Lower lobe of right lung (tissue), 2 donors: ENCODE results near the gene PCNT. TPM values are rescaled to one million over a fixed set of nuclear protein-coding genes. Genes with fewer than 3 reads are reported as not detected.

Experiments
- ATAC-seq, 2 donors: fragments of 200-7000 bp; cut with Tn5 transposase; one replicate each; pipeline ENCODE4 v1.9.1; 2020 to 2022; ENCODE audit warnings: mild to moderate bottlenecking in 2 of 2, moderate library complexity in 2 of 2
- DNase-seq: peaks from one replicate; pipeline ENCODE4 v3.0.0-alpha.2; 2020
- H3K27ac ChIP-seq: fragments of 200-600 bp; one replicate; pipeline ENCODE4 v1.8.0; 2022
- H3K27me3 ChIP-seq: fragments of 200-600 bp; one replicate; pipeline ENCODE4 v1.8.0; 2022; ENCODE audit warnings: low read depth
- H3K36me3 ChIP-seq: fragments of 200-600 bp; one replicate; pipeline ENCODE4 v1.8.0; 2022; ENCODE audit warnings: mild to moderate bottlenecking
- H3K4me1 ChIP-seq: fragments of 200-600 bp; one replicate; pipeline ENCODE4 v1.8.0; 2022
- H3K4me3 ChIP-seq: fragments of 200-600 bp; one replicate; pipeline ENCODE4 v1.8.0; 2022; ENCODE audit warnings: mild to moderate bottlenecking
- H3K9me3 ChIP-seq: fragments of 200-600 bp; one replicate; pipeline ENCODE4 v1.8.0; 2022
- intact Hi-C: fragments of 100-400 bp; cut with DNase I; formaldehyde crosslinking; loops from one replicate; pipeline ENCODE4 v1.11.0; 2022
- total RNA-seq: library from RNA; stranded (reverse); fragmentation: NEBNext Ultra II Directional; extraction: Animal tissue kit (Norgen Biotek cat#: 25700); gene quantifications from one replicate; pipeline ENCODE4 v1.2.1, GENCODE V29; 2021
- TF ChIP-seq, protein P1 (sequence below): fragments of 200-600 bp; IDR thresholded peaks from one replicate; pipeline ENCODE4 v1.8.0; 2022; ENCODE audit warnings: antibody characterized with exemption, mild to moderate bottlenecking
- donor health status: DM: no; HTN: yes; CAD: no; lungs with severe emphysema.

The PCNT gene
- total RNA-seq, 1 donor from 2014 or later: 36.5 TPM

DNA sequence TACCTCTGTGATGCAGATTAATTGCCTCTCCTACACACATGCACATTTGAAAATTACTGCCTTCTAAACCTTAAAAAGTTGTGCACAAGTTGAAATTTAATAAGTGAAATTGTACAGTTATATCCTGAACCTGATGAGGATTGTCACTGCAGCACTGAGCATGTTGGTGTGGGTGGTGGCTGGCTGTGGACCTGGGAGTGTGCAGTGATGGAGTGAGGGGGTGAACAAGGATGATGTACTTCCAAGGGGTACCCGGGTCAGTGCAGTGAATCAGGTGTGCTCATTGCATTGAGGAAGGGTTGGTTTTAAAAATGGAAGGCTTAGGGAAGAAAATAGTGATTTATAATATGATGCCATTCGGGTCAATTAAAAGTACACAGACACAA is 158.9 kb downstream of the PCNT start:
- Histone ChIP-seq H3K4me1 (peaks cover 6% of the 10 kb centered on the region), H3K9me3 (no peaks in the 10 kb centered on the region), H3K36me3 (peaks cover 22% of the 10 kb centered on the region), H3K4me3 (no peak overlapping the region), H3K27ac (no peak overlapping the region), H3K27me3 (no peaks in the 10 kb centered on the region)
- ATAC-seq (no peak), DNase-seq (no peak)
- intact Hi-C loops: no loop called here
- TF ChIP-seq, protein P1, sequence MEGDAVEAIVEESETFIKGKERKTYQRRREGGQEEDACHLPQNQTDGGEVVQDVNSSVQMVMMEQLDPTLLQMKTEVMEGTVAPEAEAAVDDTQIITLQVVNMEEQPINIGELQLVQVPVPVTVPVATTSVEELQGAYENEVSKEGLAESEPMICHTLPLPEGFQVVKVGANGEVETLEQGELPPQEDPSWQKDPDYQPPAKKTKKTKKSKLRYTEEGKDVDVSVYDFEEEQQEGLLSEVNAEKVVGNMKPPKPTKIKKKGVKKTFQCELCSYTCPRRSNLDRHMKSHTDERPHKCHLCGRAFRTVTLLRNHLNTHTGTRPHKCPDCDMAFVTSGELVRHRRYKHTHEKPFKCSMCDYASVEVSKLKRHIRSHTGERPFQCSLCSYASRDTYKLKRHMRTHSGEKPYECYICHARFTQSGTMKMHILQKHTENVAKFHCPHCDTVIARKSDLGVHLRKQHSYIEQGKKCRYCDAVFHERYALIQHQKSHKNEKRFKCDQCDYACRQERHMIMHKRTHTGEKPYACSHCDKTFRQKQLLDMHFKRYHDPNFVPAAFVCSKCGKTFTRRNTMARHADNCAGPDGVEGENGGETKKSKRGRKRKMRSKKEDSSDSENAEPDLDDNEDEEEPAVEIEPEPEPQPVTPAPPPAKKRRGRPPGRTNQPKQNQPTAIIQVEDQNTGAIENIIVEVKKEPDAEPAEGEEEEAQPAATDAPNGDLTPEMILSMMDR: no peak

- ATAC-seq: peak in 1 of 2 donors; percentile 55
- no peaks in the 10 kb centered on the region for H3K27me3 ChIP-seq
- TF ChIP-seq, protein P1: no peak
- no peak overlapping the region for H3K4me3 ChIP-seq
- H3K27ac ChIP-seq: no peak overlapping the region
- intact Hi-C loops: no loop called here
- H3K4me1 ChIP-seq: peaks cover 5% of the 10 kb centered on the region
- peaks cover 26% of the 10 kb centered on the region for H3K36me3 ChIP-seq
- no peak for DNase-seq
- no peaks in the 10 kb centered on the region for H3K9me3 ChIP-seq
Measured at GRCh38 chr21:46483300-46484295, 159.6 kb downstream of the PCNT start.

- TF ChIP-seq, protein P1: no peak
- ATAC-seq: no peak
- Histone ChIP-seq H3K27ac (no peak overlapping the region), H3K9me3 (no peaks in the 10 kb centered on the region), H3K36me3 (peaks cover 37% of the 10 kb centered on the region), H3K4me3 (no peak overlapping the region), H3K4me1 (no peaks in the 10 kb centered on the region), H3K27me3 (no peaks in the 10 kb centered on the region)
- no peak for DNase-seq
- intact Hi-C loops: no loop called here
Measured at GRCh38 chr21:46486481-46487126, 162.6 kb downstream of the PCNT start.

DNA sequence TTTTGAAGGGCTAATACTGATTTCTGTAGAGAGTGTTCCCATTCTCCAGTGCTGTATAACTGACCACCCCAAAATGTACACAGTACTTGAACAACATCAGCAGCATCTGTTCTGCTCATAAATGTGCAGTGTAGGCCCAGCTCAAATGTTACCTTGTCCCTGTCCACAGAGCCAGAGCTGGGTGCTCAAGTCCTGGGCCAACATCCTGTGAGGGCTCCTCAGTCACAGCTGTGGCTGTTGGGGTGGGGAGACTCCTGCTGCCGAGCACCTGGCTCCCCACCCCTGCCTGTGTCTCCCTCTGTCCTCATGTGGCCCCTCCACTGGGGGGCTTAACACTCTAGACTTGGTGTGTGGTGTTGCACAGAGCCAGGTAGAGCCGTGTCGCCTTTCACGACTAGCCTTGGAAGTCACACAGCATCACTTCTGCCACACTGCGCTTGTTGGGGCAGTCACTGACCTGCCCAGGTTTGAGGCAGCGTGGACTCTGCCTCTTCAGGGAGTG is 165.3 kb downstream of the PCNT start:
- H3K9me3 ChIP-seq: no peaks in the 10 kb centered on the region
- peaks cover 45% of the 10 kb centered on the region for H3K36me3 ChIP-seq
- H3K27ac ChIP-seq: no peak overlapping the region
- DNase-seq (no peak), ATAC-seq (no peak)
- intact Hi-C loops: no loop called here
- TF ChIP-seq, protein P1: no peak
- H3K4me3 ChIP-seq: no peak overlapping the region
- H3K4me1 ChIP-seq: no peaks in the 10 kb centered on the region
- no peaks in the 10 kb centered on the region for H3K27me3 ChIP-seq

DNA sequence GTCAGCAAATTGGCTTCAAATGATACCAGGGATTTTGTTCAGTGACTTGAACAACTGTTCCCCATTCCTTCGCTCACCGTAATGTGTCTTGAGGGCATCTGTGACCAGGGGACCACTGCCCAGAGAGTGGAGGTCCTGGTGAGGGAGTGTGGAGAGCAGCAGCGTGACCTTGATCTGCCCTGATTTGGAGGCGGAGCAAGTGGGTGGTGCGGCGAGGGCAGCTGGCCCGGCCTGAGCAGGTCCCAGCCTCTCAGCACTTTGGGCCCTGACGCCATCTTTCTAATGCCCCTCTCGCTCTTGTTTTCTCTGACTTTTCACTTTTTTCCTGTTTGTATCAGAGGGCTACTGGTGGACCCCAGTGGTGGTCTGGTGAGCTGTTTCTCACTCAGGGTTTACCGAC is 165.8 kb downstream of the PCNT start:
- TF ChIP-seq, protein P1: no peak
- Histone ChIP-seq H3K4me3 (no peak overlapping the region), H3K27me3 (no peaks in the 10 kb centered on the region), H3K27ac (no peak overlapping the region), H3K9me3 (no peaks in the 10 kb centered on the region), H3K4me1 (no peaks in the 10 kb centered on the region), H3K36me3 (peaks cover 44% of the 10 kb centered on the region)
- intact Hi-C loops: no loop called here
- ATAC-seq (no peak), DNase-seq (no peak)
